GM20431 (cell line): ENCODE results near the gene ZFP1.

ENCODE experiments used
- in situ Hi-C: fragments of 300-500 bp; cut with MseI, MboI; formaldehyde crosslinking; loops from one replicate; pipeline ENCODE4 v1.15.0; 2020; ENCODE audit warnings: low sequenced_read_pairs; ENCODE audit not compliant: unreplicated experiment

The ZFP1 gene

DNA sequence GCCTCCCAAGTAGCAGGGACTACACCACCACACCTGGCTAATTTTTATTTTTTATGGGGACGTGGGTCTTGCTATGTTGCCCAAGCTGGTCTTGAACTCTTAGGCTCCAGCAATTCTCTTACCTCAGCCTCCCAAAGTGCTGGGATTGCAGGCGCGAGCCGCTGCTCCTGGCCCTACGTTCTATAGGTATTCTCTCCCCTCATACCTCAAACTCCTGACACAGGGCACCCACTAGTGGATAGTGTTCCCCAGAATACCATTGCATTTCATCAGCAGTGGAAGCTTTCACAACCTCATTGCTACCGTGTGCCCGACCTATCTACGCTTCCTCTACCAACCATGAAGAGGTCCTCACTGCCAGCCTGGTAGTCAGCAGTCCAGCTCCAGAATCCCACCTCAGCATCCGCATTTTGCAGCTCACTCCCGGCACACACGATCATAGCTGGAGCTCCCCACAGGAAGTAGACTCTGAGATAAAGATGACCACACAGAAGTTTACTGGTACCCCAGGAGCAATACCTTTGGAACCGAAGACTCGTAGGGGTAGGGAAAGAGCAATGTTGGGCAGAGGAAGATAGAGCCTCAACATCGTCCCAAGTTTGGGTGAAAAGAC, 49.3 kb downstream of the ZFP1 start:
- in situ Hi-C loops, result no loop called here

DNA sequence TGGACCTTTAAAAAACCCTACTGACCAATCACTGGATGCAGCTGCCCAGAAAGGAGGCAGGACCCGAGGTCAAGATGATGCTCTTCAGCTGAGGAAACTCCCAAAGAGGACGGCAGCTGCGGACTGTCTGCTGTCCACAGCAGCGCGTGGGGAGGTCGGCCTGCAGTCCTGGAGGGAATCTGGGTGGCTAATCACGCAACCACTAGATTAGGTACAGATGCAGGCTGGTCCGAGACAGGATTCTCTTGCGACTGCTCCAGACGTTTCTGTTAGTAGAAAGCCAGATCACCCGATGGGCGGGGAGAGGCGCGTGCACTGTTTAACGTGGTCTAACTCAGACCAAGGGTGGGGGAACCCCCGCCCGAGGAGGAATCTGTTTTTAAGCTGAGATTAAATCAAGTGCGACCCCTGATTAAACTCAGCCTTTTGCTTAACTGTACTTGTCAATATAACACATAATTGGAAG, 49.8 kb downstream of the ZFP1 start:
- in situ Hi-C loops, result no loop called here

DNA sequence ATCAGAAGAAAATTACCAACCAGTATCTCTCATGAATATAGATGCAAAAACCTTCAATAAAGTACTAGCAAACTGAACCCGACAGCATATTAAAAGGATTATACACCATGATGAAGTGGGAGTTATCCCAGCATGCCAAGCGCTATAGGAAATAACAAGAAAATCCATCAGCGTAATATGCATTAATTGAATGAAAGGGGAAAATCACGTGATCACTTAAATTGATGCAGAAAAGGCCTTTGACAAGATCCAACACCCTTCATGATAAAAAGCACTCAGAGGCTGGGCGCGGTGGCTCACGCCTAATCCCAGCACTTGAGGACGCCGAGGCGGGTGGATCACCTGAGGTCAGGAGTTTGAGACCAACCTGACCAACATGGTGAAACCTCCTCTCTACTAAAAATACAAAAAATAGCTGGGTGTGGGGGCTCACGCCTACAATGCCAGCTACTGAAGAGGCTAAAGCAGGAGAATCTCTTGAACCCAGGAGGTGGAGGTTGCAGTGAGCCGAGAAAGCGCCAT, 53.8 kb downstream of the ZFP1 start:
- in situ Hi-C loops, result loop anchor here (25.0 kb wide), 1 partner anchor 560 kb away; no protein-coding TSS in a partner anchor

DNA sequence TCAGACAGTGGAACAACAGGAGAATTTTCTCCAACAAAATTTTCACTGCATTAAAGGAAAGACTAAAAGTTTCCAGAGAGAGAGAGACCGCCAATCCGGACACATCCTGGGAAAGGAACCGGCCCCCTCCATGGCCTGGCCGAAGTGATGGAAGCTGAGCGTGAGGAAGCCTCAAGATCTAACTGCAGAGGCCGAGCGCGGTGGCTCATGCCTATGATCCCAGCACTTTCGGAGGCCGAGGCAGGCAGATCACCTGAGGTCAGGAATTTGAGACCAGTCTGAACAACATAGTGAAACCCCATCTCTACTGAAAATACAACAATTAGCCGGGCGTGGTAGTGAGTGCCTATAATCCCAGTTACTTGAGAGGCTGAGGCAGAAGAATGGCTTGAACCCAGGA, 54.8 kb downstream of the ZFP1 start:
- in situ Hi-C loops, result loop anchor here (25.0 kb wide), 1 partner anchor 559 kb away; no protein-coding TSS in a partner anchor

DNA sequence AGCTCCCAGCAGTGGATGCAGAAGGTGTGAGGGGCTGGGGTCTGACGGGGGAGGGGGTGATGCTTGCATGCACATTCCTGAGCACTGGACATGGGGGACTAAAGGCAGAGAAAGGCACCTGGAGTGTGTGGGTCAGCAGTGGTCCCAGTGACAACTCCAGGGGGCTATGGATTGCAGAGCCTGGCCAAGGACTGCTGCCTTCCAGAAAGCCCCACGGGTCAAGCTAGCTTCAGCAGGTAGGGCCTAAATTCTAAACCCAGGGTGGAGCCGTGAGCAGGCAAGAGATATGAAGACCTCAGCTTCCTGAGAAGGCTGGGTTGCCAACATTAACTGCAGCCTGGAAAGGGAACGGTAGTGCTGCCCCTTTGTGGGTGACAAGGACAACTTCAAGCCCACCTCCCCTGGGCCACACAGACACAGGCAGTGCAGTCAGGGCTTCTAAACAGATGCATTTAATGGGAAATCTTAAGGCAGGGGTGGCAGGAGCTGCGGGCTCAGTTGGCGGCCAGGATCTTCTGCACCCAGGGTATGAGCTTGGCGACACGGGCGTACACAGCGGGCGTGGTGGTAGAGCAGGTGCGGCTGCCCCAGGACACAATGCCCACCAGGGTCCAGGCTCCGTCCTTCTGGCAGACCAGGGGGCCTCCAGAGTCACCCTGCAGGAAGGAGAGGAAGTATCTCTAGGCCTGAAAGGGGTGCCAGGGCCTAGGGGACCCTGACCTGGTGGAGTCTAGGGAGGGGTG, 55.5 kb downstream of the ZFP1 start:
- in situ Hi-C loops, result loop anchor here (25.0 kb wide), 1 partner anchor 558 kb away; no protein-coding TSS in a partner anchor

DNA sequence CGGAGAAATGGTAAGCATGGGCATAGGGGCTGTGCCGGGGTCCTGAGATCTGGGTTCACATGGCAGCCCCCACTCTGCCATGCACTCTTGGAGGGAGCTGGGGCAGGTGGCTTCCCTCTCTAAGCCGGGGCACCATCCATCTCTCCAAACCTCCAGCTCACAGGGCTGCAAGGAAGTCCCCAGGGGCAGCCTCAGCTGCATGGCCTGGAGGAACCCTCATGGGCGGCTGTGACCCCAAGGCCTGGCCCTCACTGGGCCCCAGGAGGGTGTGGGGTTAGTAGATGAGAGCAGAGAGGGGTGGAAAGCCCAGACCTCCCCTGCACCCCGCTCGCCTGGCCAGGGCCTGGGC, 56.1 kb downstream of the ZFP1 start:
- in situ Hi-C loops, result loop anchor here (25.0 kb wide), 1 partner anchor 558 kb away; no protein-coding TSS in a partner anchor

DNA sequence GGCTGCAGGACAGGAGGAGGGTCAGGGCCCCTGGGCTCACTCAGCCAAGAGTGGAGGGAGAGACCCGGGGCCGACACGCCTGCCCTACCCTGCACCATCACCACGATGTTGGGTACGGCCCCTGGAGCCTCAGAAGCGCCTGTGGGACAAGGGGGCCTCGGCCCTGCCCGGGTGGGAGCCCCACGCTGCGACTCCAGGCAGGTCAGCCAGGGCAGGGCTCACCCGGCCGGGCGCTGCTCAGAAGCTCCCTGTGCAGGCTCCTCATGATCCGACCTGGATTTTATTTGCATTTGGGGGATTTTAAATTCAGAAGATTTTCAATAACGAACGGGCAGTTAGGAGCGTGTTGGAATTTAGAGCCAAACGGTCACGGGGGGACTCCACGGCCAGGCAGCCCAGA, 56.6 kb downstream of the ZFP1 start:
- in situ Hi-C loops, result loop anchor here (25.0 kb wide), 1 partner anchor 557 kb away; no protein-coding TSS in a partner anchor

DNA sequence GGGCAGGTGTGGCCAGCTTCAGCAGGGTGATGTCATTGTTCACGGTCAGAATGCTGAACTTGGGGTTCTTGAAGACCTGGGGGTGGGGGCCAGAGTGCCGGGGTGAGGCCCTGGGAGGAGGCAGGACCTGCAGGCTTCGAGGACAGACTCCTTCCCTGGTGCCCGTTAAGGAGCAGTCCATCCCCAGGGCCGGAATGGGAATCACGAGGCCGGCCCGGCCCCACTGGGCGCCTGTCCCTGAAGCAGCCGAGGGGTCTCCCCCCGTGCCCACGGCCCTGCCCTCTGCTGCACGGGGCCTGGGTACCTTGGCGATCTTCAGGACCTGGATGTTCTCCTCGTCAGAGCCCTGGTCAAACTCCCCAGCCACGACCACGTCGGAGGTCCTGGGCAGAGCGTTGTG, 57.1 kb downstream of the ZFP1 start:
- in situ Hi-C loops, result loop anchor here (25.0 kb wide), 1 partner anchor 557 kb away; no protein-coding TSS in a partner anchor

DNA sequence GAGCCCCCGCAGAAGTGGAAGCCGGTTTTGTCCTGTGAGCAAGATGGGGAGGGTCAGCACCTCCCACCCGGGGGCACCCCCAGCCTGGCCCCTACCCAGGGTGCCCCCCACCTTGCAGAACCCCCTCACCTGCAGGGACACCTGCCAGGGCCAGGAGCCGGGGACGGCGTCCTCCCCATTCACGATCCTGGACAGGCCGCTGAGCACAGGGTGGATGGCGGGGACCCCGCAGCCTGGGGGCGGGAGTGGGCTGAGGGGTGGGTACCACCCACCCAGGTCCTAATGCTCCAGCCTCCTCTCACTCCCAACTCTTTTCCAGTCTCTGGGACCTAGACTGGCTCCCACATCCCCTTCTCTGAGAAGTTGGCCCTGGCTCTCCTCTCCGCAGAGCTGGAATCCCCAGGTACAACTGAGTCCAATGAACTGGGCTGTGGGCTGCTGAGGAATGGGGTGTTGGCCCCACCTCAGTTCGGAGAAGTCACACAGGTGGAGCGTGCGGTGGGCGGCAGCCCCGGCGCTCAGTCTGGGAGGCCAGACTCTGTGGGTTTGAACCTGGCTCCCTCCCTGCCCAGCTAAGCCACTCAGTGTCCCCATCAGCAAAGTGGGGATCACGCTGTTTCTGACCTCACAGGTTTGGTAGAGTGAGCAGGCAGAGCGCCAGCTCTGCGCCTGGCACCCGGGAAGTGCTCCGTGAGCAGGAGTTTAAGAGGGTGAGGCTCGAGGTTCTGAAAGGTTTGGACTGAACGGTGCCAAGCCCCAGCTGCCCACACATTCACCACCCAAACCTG, 57.8 kb downstream of the ZFP1 start:
- in situ Hi-C loops, result loop anchor here (25.0 kb wide), 1 partner anchor 556 kb away; no protein-coding TSS in a partner anchor

DNA sequence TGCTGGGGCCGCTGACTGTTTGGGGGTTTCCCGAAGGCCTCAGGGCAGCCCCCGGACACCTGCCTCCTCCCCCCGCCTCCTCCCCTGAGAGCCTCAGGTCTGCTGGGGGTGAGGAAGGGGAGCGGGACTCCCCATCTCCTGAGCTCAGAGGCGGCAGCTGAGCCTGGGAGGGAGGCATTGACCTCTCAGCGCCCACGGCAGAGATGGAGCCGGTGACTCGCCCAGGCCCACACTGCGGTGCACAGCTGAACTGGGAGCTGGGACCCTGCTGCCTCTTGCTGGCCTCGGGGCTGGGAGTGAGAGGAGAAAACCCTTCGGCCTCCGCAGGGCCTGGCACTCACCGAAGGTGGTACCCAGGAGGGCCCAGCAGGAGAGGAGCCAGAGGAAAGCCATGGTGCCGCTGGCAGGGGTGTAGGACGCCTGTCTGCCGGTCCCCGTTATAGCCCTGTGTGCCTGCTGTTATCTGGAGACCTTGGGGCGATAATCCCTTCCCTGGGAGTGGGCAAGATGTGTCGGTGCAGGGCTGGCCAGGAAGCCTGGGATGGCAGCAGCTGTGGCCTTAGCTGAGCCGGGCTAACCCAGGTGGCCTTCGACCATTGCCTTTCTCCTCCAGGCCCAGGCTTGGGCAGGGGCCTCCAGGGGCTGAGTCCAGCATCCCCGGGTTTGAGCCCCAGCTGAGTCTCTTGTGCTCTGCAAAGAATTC, 58.6 kb downstream of the ZFP1 start, which contains the start of gene CTRB2:
Gene CTRB2, minus strand, starts transcription at position 413 of the 703 bp plus-strand sequence. Its CDS starts 20 bp downstream, at position 393.
- in situ Hi-C loops, result loop anchor here (25.0 kb wide), 1 partner anchor 555 kb away; no protein-coding TSS in a partner anchor

- in situ Hi-C loops, result loop anchor here (25.0 kb wide), 1 partner anchor 554 kb away; no protein-coding TSS in a partner anchor
Measured at GRCh38 chr16:75207831-75208230, 59.5 kb downstream of the ZFP1 start.

DNA sequence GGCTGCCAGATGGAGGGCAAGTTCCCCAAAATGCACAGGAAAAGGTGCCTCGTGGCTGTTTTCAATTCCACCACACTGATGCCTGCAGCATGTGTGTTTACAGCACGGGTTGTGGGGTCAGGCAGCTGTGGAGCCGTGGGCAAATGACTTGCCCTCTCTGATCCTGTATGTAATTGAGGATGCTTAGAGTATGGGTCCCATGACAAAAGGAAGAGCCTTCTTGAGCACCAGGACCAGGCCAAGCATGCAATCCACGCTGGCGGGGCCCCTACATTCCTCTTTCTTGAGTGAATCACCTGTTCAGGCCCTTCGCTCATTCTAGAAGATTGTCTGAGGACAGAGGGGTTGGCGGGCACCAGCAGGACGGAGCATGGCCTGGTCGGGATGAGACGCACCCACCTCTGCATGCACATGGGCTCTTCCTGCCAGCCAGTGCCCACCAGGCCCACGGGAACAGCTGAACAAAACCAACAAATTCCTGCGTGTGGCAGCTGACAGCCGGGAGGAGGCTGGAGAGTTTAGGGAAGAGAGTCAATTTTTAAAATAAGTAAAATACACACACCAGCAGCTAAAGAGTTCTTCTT, 60.0 kb downstream of the ZFP1 start:
- in situ Hi-C loops, result loop anchor here (25.0 kb wide), 1 partner anchor 554 kb away; no protein-coding TSS in a partner anchor

DNA sequence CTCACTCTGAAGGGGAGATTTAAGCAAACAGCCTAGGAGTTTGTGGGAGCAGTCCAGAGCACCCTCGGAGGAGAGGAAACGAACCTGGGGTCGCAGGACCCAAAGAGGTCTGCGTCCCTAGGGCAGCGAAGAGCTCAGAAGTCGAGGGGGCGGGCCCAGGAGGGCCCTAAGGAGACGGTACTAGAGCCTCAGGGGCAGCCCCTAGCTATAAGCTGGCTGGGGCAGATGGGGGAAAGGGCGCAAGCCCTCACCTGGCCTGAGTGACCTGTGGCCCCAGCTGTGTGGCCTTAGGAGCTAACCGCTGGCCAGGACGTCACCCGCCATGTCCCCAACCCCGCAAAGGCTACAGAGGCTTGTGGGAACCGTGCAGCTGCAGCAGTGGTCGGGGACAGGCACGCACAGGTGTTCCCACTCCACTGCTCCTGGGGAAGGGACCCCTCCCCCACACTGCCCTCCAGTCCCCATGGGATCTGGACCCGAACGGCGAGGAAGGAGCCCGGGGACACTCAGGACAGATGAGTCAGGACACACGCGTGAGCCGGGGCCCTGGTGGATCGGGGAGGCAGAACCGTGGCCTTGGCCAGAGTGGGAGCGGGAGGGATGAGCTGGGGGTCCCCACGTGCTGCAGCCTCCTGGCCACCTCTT, 60.7 kb downstream of the ZFP1 start:
- in situ Hi-C loops, result loop anchor here (25.0 kb wide), 1 partner anchor 553 kb away; no protein-coding TSS in a partner anchor

DNA sequence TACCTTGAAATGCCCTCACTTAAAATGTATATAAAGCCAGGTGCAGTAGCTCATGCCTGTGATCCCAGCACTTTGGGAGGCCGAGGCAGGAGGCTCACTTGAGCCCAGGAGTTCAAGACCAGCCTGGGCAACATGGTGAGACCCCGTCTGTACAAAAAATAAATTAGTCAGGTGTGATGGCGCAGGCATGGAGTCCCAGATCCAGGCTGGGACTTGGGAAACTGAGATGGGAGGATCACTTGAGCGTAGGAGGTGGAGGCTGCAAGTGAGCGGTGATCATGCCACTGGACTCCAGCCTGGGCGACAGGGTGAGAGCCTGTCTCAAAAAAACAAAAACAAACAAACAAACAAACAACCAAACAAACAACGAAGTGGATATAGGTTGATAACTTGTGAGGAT, 61.2 kb downstream of the ZFP1 start:
- in situ Hi-C loops, result loop anchor here (25.0 kb wide), 1 partner anchor 553 kb away; no protein-coding TSS in a partner anchor

GRCh38 chr16:75209944-75210343, 61.6 kb downstream of the ZFP1 start:
- in situ Hi-C loops, result loop anchor here (25.0 kb wide), 1 partner anchor 552 kb away; no protein-coding TSS in a partner anchor

- in situ Hi-C loops, result loop anchor here (25.0 kb wide), 1 partner anchor 551 kb away; no protein-coding TSS in a partner anchor
Measured at GRCh38 chr16:75211286-75211685, 63.0 kb downstream of the ZFP1 start.

DNA sequence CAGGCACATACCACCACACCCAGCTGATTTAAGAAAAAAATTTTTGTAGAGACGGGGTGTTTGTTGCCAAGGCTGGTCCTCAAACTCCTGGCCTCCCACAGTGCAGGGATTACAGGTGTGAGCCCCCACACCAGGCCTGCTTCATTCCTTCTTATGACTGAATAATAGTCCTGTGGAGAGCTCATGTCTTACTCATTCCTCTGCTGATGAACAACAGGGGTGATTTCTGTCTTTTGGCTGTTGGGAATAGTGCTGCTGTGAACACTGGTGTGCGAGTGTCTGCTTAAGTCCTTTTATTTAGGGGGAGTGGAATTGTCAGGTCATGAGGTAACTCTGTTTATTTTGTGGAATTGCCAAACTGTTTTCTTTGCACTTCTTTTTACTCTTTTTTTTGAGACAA, 67.8 kb downstream of the ZFP1 start:
- in situ Hi-C loops, result loop anchor here (25.0 kb wide), 1 partner anchor 546 kb away; no protein-coding TSS in a partner anchor

DNA sequence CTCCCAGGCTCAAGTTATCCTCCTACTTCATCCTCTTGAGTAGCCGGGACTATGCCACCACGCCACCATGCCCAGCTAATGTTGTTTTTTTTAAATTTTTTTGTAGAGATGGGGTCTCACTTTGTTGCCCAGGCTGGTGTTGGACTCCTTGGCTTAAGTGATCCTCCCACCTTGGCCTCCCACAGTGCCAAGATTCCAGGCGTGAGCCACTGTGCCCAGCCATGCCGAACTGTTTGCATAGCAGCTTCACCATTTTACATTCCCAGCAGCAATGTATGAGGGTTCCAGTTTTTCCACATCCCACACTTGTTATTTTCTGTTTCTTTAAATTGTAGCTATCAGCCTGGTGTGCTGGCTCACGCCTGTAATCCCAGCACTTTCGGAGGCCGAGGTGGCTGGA, 68.3 kb downstream of the ZFP1 start:
- in situ Hi-C loops, result loop anchor here (25.0 kb wide), 1 partner anchor 546 kb away; no protein-coding TSS in a partner anchor
